Thyroid gland (tissue), 4 donors: Measurements from ENCODE around the gene RBPMS2.

ENCODE experiments used
- CTCF ChIP-seq, 6 experiments: fragments of 200-600 bp in 3 of 6; fragments of 450-650 bp in 3 of 6; sonication (generic) in 3 of 6; IDR thresholded peaks; one replicate each; pipeline ENCODE4 v1.5.1; 2016 to 2019; ENCODE audit warnings: antibody characterized with exemption in 6 of 6, mild to moderate bottlenecking in 2 of 6, inconsistent platforms in 1 of 6, moderate library complexity in 1 of 6
- POLR2A ChIP-seq, 2 donors: fragments of 450-650 bp; IDR thresholded peaks; one replicate each; pipeline ENCODE4 v1.6.1; 2017; ENCODE audit warnings: antibody characterized with exemption in 2 of 2, mild to moderate bottlenecking in 2 of 2, moderate library complexity in 1 of 2

GRCh38 chr15:64746921-64747320, 28.5 kb downstream of the RBPMS2 start:
- TF ChIP-seq CTCF (IDR thresholded peaks at IDR 0.05): no peak
- TF ChIP-seq POLR2A (IDR thresholded peaks at IDR 0.05): no peak
